Right lobe of liver (tissue), 4 donors: ENCODE results near the gene C20orf173.

ENCODE experiments used
- CTCF ChIP-seq, 4 donors: fragments of 200-600 bp in 3 of 4; fragments of 450-650 bp in 1 of 4; IDR thresholded peaks; one replicate each; pipeline versions ENCODE4 v1.5.1 to v1.8.0; 2016 to 2022; ENCODE audit warnings: antibody characterized with exemption in 4 of 4, mild to moderate bottlenecking in 2 of 4
- POLR2A ChIP-seq: fragments of 450-650 bp; IDR thresholded peaks from one replicate; pipeline ENCODE4 v1.6.1; 2017; ENCODE audit warnings: antibody characterized with exemption, mild to moderate bottlenecking
- donor health status: DM: no; HTN: no; CAD: no.
- donor health status: DM: no; HTN: no; CAD: no.
- donor health status: DM: no; HTN: yes; CAD: no.

GRCh38 chr20:35499271-35499670 lies 30.2 kb downstream of the C20orf173 start:
- no peak for TF ChIP-seq CTCF (IDR thresholded peaks at IDR 0.05)
- TF ChIP-seq POLR2A = no peak
